Panc1 (cell line): ENCODE results near the gene METTL24. TPM values are rescaled to one million over a fixed set of nuclear protein-coding genes. Genes with fewer than 3 reads are reported as not detected.

Experiments
- ATAC-seq: fragments of 200-7000 bp; cut with Tn5 transposase; 2 replicates; pipeline ENCODE4 v1.9.1; 2020; ENCODE audit warnings: mild to moderate bottlenecking, moderate library complexity
- BruUV-seq: library from RNA; stranded (reverse); fragments of 400-500 nt; replicated peaks from 2 replicates; lab custom pipeline; 2021; lab: Mats Ljungman, UMichigan
- CTCF ChIA-PET: fragments of 300-600 bp; sonication (Branson Sonifier 250); formaldehyde crosslinking; loops from one replicate; lab custom pipeline; 2022; ENCODE audit warnings: antibody characterized with exemption; lab: Charles Lee
- POLR2A ChIA-PET: fragments of 300-600 bp; sonication (Branson Sonifier 250); formaldehyde crosslinking; loops from one replicate; lab custom pipeline; 2022; ENCODE audit warnings: antibody characterized with exemption; lab: Charles Lee
- DNase-seq: peaks from one replicate; pipeline ENCODE4 v3.0.0-alpha.2; 2010; ENCODE audit warnings: low read depth, low spot score
- H3K27ac ChIP-seq: 2 replicates; pipeline ENCODE4 v1.5.1; 2011; ENCODE audit warnings: mild to moderate bottlenecking, low read length, inconsistent platforms
- H3K27me3 ChIP-seq: fragments of 200-500 bp; sonication (Bioruptor generic); 2 replicates; pipeline ENCODE4 v1.6.0; 2014; ENCODE audit warnings: low read length, inconsistent platforms; ENCODE audit not compliant: control insufficient read depth, insufficient read depth
- H3K36me3 ChIP-seq: fragments of 200-500 bp; sonication (Bioruptor generic); 2 replicates; pipeline ENCODE4 v1.5.1; 2014; ENCODE audit warnings: inconsistent platforms, mild to moderate bottlenecking, low read length, moderate library complexity; ENCODE audit not compliant: control insufficient read depth, insufficient read depth
- H3K4me1 ChIP-seq: 2 replicates; pipeline ENCODE4 v1.5.1; 2011; ENCODE audit warnings: inconsistent platforms, mild to moderate bottlenecking, low read length, moderate library complexity; ENCODE audit not compliant: control insufficient read depth, insufficient read depth
- H3K4me3 ChIP-seq, 2 experiments: 2 replicates each; pipeline ENCODE4 v1.5.1; 2011 to 2012; ENCODE audit warnings: low read depth in 2 of 2, low read length in 2 of 2, mild to moderate bottlenecking in 2 of 2, inconsistent platforms in 1 of 2, moderate library complexity in 1 of 2
- H3K9me3 ChIP-seq: fragments of 200-500 bp; sonication (Bioruptor generic); 2 replicates; pipeline ENCODE4 v1.5.1; 2014; ENCODE audit warnings: low read depth, mild to moderate bottlenecking, inconsistent platforms, low read length, moderate library complexity; ENCODE audit not compliant: control insufficient read depth, insufficient read depth
- CTCF ChIP-seq: fragments of 450-650 bp; IDR thresholded peaks from 2 replicates; pipeline ENCODE4 v1.5.1; 2017; ENCODE audit warnings: mild to moderate bottlenecking
- POLR2AphosphoS5 ChIP-seq: IDR thresholded peaks from 2 replicates; pipeline ENCODE4 v1.6.1; 2012; ENCODE audit warnings: mild to moderate bottlenecking, low read depth, low read length, moderate library complexity
- REST ChIP-seq, 2 experiments: IDR thresholded peaks; 2 replicates each; pipeline ENCODE4 v1.6.1; 2011 to 2012; ENCODE audit warnings: low read depth in 2 of 2, control low read depth in 1 of 2, low read length in 1 of 2, mild to moderate bottlenecking in 1 of 2, moderate library complexity in 1 of 2; ENCODE audit not compliant: insufficient read depth in 1 of 2
- SIN3A ChIP-seq: IDR thresholded peaks from 2 replicates; pipeline ENCODE4 v1.6.1; 2012; ENCODE audit warnings: low read depth, mild to moderate bottlenecking, low read length, moderate library complexity, borderline replicate concordance; ENCODE audit not compliant: insufficient read depth
- TCF7L2 ChIP-seq: IDR thresholded peaks from 2 replicates; pipeline ENCODE4 v1.6.1; 2011; ENCODE audit warnings: mild to moderate bottlenecking, low read depth, low read length, inconsistent platforms
- in situ Hi-C: cut with HindIII; loops from 2 replicates; pipeline ENCODE4 v1.10.0; 2016; ENCODE audit warnings: low sequenced_read_pairs, low pct_unique_long_range_greater_than_20kb
- intact Hi-C: fragments of 100-400 bp; cut with micrococcal nuclease; formaldehyde crosslinking; loops from one replicate; pipeline ENCODE4 v1.10.0; 2022; ENCODE audit not compliant: unreplicated experiment
- total RNA-seq: library from RNA; stranded (reverse); gene quantifications from one replicate; pipeline ENCODE4 v1.2.1, GENCODE V29; 2021; ENCODE audit not compliant: unreplicated experiment

METTL24 gene
- total RNA-seq, 1 experiment from 2014 or later: not detected

GRCh38 chr6:110354153-110354552, 4.0 kb downstream of the METTL24 start:
- BruUV-seq: no TSS peak
- Histone ChIP-seq H3K4me1 (no peaks in the 10 kb centered on the region), H3K27me3 (peaks cover 17% of the 10 kb centered on the region), H3K27ac (no peak overlapping the region), H3K9me3 (no peaks in the 10 kb centered on the region), H3K4me3 (no peak overlapping the region), H3K36me3 (no peaks in the 10 kb centered on the region)
- ATAC-seq: no peak
- TF ChIP-seq CTCF (no peak), SIN3A (no peak), REST (IDR thresholded peaks at IDR 0.05; ENCODE audit: insufficient read depth in 1 of 2, low read depth in 2 of 2, low read length in 1 of 2) (no peak), TCF7L2 (no peak), POLR2AphosphoS5 (no peak)
- CTCF ChIA-PET: interaction anchor here (0.9 kb wide), 2 partner anchors 12 to 16 kb away, joined by 4 to 5 read pairs; no protein-coding TSS in a partner anchor
- in situ Hi-C loops (no loop called here), intact Hi-C loops (no loop called here)
- no peak for DNase-seq
- POLR2A ChIA-PET: interaction anchor here (0.7 kb wide), 1 partner anchor 13 kb away, joined by 3 read pairs; no protein-coding TSS in a partner anchor

GRCh38 chr6:110353457-110354001, 4.6 kb downstream of the METTL24 start:
- DNase-seq: no peak
- Histone ChIP-seq H3K27ac (no peak overlapping the region), H3K4me3 (no peak overlapping the region), H3K4me1 (no peaks in the 10 kb centered on the region), H3K36me3 (no peaks in the 10 kb centered on the region), H3K27me3 (peaks cover 10% of the 10 kb centered on the region), H3K9me3 (no peaks in the 10 kb centered on the region)
- intact Hi-C loops (no loop called here), in situ Hi-C loops (no loop called here)
- CTCF ChIA-PET: interaction anchor here (0.9 kb wide), 1 partner anchor 15 kb away, joined by 4 read pairs; no protein-coding TSS in a partner anchor
- no TSS peak for BruUV-seq
- POLR2A ChIA-PET: no interaction called here
- ATAC-seq: no peak
- TF ChIP-seq REST (IDR thresholded peaks at IDR 0.05; ENCODE audit: insufficient read depth in 1 of 2, low read depth in 2 of 2, low read length in 1 of 2): no peak
- TF ChIP-seq SIN3A: no peak
- TF ChIP-seq CTCF: no peak
- TF ChIP-seq TCF7L2: no peak
- TF ChIP-seq POLR2AphosphoS5: no peak
